SK-N-SH (cell line): ENCODE results near the gene CLMP. TPM values are rescaled to one million over a fixed set of nuclear protein-coding genes. Genes with fewer than 3 reads are reported as not detected.

ENCODE experiments used
- CTCF ChIA-PET: fragments of 300-600, 350-600 bp; formaldehyde crosslinking; extraction: SDS; loops from one replicate; lab custom pipeline; 2021; lab: Yijun Ruan, JAX
- POLR2A ChIA-PET: fragments of 350-600 bp; sonication (Branson Sonifier 250); formaldehyde crosslinking; extraction: SDS; loops from one replicate; lab custom pipeline; 2020; ENCODE audit warnings: antibody characterized with exemption, inconsistent platforms; lab: Yijun Ruan, JAX
- DNase-seq: peaks from one replicate; pipeline ENCODE4 v3.0.0; 2012
- H2AFZ ChIP-seq: fragments of 200-600 bp; sonication (generic); 2 replicates; pipeline ENCODE4 v1.8.1; 2016; ENCODE audit warnings: antibody characterized with exemption, mild to moderate bottlenecking, low read depth
- H3F3A ChIP-seq: fragments of 200-600 bp; sonication (generic); replicated peaks from 2 replicates; pipeline ENCODE3; 2016; ENCODE audit warnings: antibody characterized with exemption, mild to moderate bottlenecking; ENCODE audit not compliant: insufficient read depth
- H3K27ac ChIP-seq, 2 experiments: fragments of 200-500 bp in 1 of 2; fragments of 200-600 bp in 1 of 2; sonication (Bioruptor generic) in 1 of 2; sonication (generic), shearing (Covaris generic) in 1 of 2; 2 replicates each; pipeline versions ENCODE4 v1.5.1 to v1.6.1; 2014 to 2016; ENCODE audit warnings: low read depth in 2 of 2, inconsistent platforms in 1 of 2, low read length in 1 of 2, mild to moderate bottlenecking in 1 of 2, mixed read lengths in 1 of 2
- H3K27me3 ChIP-seq: fragments of 200-600 bp; sonication (generic), shearing (Covaris generic); 2 replicates; pipeline ENCODE4 v1.6.1; 2016; ENCODE audit warnings: mixed run types; ENCODE audit not compliant: insufficient read depth
- H3K36me3 ChIP-seq, 2 experiments: fragments of 200-500 bp in 1 of 2; fragments of 200-600 bp in 1 of 2; sonication (Bioruptor generic) in 1 of 2; sonication (generic) in 1 of 2; replicated peaks in 1 of 2; 2 replicates each; pipeline versions ENCODE3 to v1.5.1; 2014 to 2016; ENCODE audit warnings: low read length in 1 of 2, mild to moderate bottlenecking in 1 of 2; ENCODE audit not compliant: insufficient read depth in 2 of 2, control insufficient read depth in 1 of 2
- H3K4me1 ChIP-seq, 2 experiments: fragments of 200-500 bp in 1 of 2; fragments of 200-600 bp in 1 of 2; sonication (Bioruptor generic) in 1 of 2; sonication (generic), shearing (Covaris generic) in 1 of 2; 2 replicates each; pipeline versions ENCODE4 v1.5.1 to v1.6.1; 2014 to 2016; ENCODE audit warnings: low read depth in 1 of 2, low read length in 1 of 2, mixed run types in 1 of 2; ENCODE audit not compliant: insufficient read depth in 2 of 2, control insufficient read depth in 1 of 2
- H3K4me2 ChIP-seq: fragments of 200-600 bp; sonication (generic), shearing (Covaris generic); 2 replicates; pipeline ENCODE4 v1.6.1; 2017; ENCODE audit warnings: mixed run types
- H3K4me3 ChIP-seq, 2 experiments: fragments of 200-500 bp in 1 of 2; fragments of 200-600 bp in 1 of 2; sonication (Bioruptor generic) in 1 of 2; sonication (generic), shearing (Covaris generic) in 1 of 2; 2 replicates each; pipeline versions ENCODE4 v1.5.1 to v1.8.1; 2014 to 2016; ENCODE audit warnings: low read depth in 2 of 2, inconsistent platforms in 1 of 2, low read length in 1 of 2, mild to moderate bottlenecking in 1 of 2, mixed read lengths in 1 of 2, moderate library complexity in 1 of 2
- H3K79me2 ChIP-seq: fragments of 200-600 bp; sonication (generic); 2 replicates; pipeline ENCODE4 v1.8.1; 2017; ENCODE audit warnings: mild to moderate bottlenecking; ENCODE audit not compliant: insufficient read depth
- H3K9ac ChIP-seq: fragments of 200-600 bp; sonication (generic); 2 replicates; pipeline ENCODE4 v1.6.1; 2017; ENCODE audit warnings: mixed run types
- H3K9me2 ChIP-seq: fragments of 200-600 bp; sonication (generic); 2 replicates; pipeline ENCODE4 v1.6.1; 2017; ENCODE audit warnings: mixed run types
- H3K9me3 ChIP-seq: fragments of 200-600 bp; sonication (generic); 2 replicates; pipeline ENCODE4 v1.6.1; 2017; ENCODE audit warnings: mixed run types, mild to moderate bottlenecking, moderate library complexity
- H4K20me1 ChIP-seq: fragments of 200-600 bp; sonication (generic); 2 replicates; pipeline ENCODE4 v1.6.1; 2017; ENCODE audit warnings: mild to moderate bottlenecking, mixed run types; ENCODE audit not compliant: insufficient read depth
- ELF1 ChIP-seq: IDR thresholded peaks from 2 replicates; pipeline ENCODE4 v1.4.0; 2012
- FOSL2 ChIP-seq: IDR thresholded peaks from 2 replicates; pipeline ENCODE4 v1.4.0; 2012; ENCODE audit warnings: low read depth, mild to moderate bottlenecking, moderate library complexity, borderline replicate concordance
- GATA2 ChIP-seq: sonication (generic); formaldehyde crosslinking; IDR thresholded peaks from 2 replicates; pipeline ENCODE4 v1.5.0; 2020; ENCODE audit warnings: mild to moderate bottlenecking, missing genetic modification reagents
- MAX ChIP-seq: IDR thresholded peaks from 2 replicates; pipeline ENCODE4 v1.4.0; 2012; ENCODE audit warnings: low read depth
- MEF2A ChIP-seq: IDR thresholded peaks from 2 replicates; pipeline ENCODE4 v1.4.0; 2012; ENCODE audit warnings: low read depth, borderline replicate concordance
- NFIC ChIP-seq: IDR thresholded peaks from 2 replicates; pipeline ENCODE4 v1.4.0; 2012; ENCODE audit warnings: borderline replicate concordance
- POLR2AphosphoS5 ChIP-seq: IDR thresholded peaks from 2 replicates; pipeline ENCODE4 v1.6.1; 2012; ENCODE audit warnings: low read depth, low read length
- REST ChIP-seq: IDR thresholded peaks from 2 replicates; pipeline ENCODE4 v1.6.1; 2012; ENCODE audit warnings: mild to moderate bottlenecking, low read depth, low read length, moderate library complexity
- RFX5 ChIP-seq: IDR thresholded peaks from 2 replicates; pipeline ENCODE4 v1.6.1; 2012; ENCODE audit warnings: mild to moderate bottlenecking, improper control_type of control experiment, low read length
- SMC3 ChIP-seq: IDR thresholded peaks from 2 replicates; pipeline ENCODE4 v1.6.1; 2012; ENCODE audit warnings: low read depth, low read length, improper control_type of control experiment
- TCF12 ChIP-seq: IDR thresholded peaks from 2 replicates; pipeline ENCODE4 v1.4.0; 2012
- USF1 ChIP-seq: IDR thresholded peaks from 2 replicates; pipeline ENCODE4 v1.4.0; 2012; ENCODE audit warnings: low read depth, borderline replicate concordance
- WGBS: methylation state at CpG from one replicate; pipeline ENCODE4 v1.1.6; 2017; ENCODE audit warnings: low lambda C conversion rate; 5-methylcytosine and 5-hydroxymethylcytosine counted together
- polyA plus RNA-seq, 3 experiments: library from polyadenylated mRNA; depleted of rRNA; stranded (reverse); fragments of >200 nt; gene quantifications; 2 replicates each; pipeline ENCODE4 v1.2.3, GENCODE V29; 2012
- TF ChIP-seq, protein P1 (sequence below): fragments of 150-350 bp; IDR thresholded peaks from 2 replicates; pipeline ENCODE4 v1.6.1; 2017; ENCODE audit warnings: antibody characterized with exemption, low read length, low read depth, borderline replicate concordance
- TF ChIP-seq, protein P2 (sequence below): IDR thresholded peaks from 2 replicates; pipeline ENCODE4; 2012

Gene CLMP
- polyA plus RNA-seq, 1 of the 3 experiments (the other 2 are of a cell fraction): 61.9 TPM

- Histone ChIP-seq H3K79me2 (peaks cover 92% of the 10 kb centered on the region), H3K36me3 (peaks cover 3 to 10% of the 10 kb centered on the region in 2 experiments), H4K20me1 (no peaks in the 10 kb centered on the region), H3K4me2 (no peak overlapping the region), H3F3A (peaks cover 25% of the 10 kb centered on the region), H3K27me3 (no peaks in the 10 kb centered on the region), H3K9ac (no peak overlapping the region)
- 68% methylated on average over 6 of the region's 6 CpGs for WGBS
- DNase-seq: no peak
- peak; percentile 26; the same call in 1 of the 2 replicates for TF ChIP-seq TCF12
- TF ChIP-seq NFIC: no peak
- peak; percentile 55; the same call in 1 of the 2 replicates for TF ChIP-seq USF1
- TF ChIP-seq, protein P1, sequence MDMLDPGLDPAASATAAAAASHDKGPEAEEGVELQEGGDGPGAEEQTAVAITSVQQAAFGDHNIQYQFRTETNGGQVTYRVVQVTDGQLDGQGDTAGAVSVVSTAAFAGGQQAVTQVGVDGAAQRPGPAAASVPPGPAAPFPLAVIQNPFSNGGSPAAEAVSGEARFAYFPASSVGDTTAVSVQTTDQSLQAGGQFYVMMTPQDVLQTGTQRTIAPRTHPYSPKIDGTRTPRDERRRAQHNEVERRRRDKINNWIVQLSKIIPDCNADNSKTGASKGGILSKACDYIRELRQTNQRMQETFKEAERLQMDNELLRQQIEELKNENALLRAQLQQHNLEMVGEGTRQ: no peak
- TF ChIP-seq, protein P2, sequence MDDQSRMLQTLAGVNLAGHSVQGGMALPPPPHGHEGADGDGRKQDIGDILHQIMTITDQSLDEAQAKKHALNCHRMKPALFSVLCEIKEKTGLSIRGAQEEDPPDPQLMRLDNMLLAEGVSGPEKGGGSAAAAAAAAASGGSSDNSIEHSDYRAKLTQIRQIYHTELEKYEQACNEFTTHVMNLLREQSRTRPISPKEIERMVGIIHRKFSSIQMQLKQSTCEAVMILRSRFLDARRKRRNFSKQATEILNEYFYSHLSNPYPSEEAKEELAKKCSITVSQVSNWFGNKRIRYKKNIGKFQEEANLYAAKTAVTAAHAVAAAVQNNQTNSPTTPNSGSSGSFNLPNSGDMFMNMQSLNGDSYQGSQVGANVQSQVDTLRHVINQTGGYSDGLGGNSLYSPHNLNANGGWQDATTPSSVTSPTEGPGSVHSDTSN: peak; percentile 62
- 0 out of 2 replicates have a peak, but pooled peaks have one; percentile 20 for TF ChIP-seq FOSL2
- TF ChIP-seq MAX: no peak
- TF ChIP-seq, all 33 proteins: peak for 4
- CTCF ChIA-PET: interaction anchor here (0.5 to 2.7 kb wide), 4 partner anchors 15 to 78 kb away, joined by 3 to 16 read pairs (median 4); no protein-coding TSS in a partner anchor
- Histone ChIP-seq H3K27ac (no peak overlapping the region), H3K9me3 (no peaks in the 10 kb centered on the region), H3K9me2 (no peaks in the 10 kb centered on the region), H2AFZ (no peak overlapping the region), H3K4me1 (peaks cover 16 to 71% of the 10 kb centered on the region in 2 experiments), H3K4me3 (no peak overlapping the region)
- POLR2A ChIA-PET: no interaction called here
These were observed 11.5 kb downstream of the CLMP start for GRCh38 chr11:123183391-123184099.

DNA sequence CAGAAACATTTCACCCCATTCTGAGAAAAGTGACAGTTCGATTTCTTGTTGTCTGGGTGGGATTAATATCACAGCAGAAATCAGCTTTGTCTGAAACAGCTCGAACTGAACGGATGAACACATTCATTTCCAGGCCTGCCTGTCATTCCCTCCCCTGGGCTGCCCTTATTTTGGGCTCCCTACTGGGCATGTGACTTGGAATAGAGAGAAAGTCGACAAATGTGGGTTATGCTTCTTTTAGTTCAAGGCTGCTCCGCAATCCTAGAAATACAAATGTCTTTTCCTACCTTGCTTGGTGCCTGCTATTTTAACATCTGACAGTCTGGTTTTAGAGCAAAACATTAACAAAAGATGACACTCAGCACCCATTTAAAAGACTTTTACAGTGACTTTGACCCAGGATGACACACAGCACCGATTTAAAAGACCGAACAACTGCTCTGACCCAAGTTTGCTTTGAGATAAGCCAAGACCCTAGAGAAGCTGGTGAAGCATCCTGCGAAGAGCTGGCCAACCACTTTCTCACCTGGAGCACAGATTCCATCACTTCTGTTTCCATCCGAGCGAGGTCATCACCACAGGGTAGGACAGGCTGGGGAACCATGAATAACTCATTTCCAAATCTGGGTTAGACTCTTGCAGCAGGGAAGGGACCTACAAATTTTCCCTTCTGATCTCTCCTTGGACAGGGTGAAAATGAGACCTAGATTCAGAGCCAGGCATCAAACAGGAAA lies 13.1 kb downstream of the CLMP start:
- H3F3A ChIP-seq: peaks cover 13% of the 10 kb centered on the region
- ChIA-PET CTCF (interaction anchor here (1.1 to 2.7 kb wide), 4 partner anchors 11 to 71 kb away, joined by 3 to 16 read pairs (median 8); no protein-coding TSS in a partner anchor), POLR2A (interaction anchor here (1.1 kb wide), 1 partner anchor 44 kb away, joined by 3 read pairs; no protein-coding TSS in a partner anchor)
- peaks cover 5 to 60% of the 10 kb centered on the region in 2 experiments for H3K4me1 ChIP-seq
- H3K27me3 ChIP-seq: no peaks in the 10 kb centered on the region
- H3K4me3 ChIP-seq: no peak overlapping the region; a peak in 1 of 4 replicates
- no peak overlapping the region for H2AFZ ChIP-seq
- H3K9ac ChIP-seq: no peak overlapping the region
- 86% methylated on average over 10 of the region's 10 CpGs for WGBS
- H3K79me2 ChIP-seq: peaks cover 100% of the 10 kb centered on the region
- peak overlapping the region in 1 of 2 experiments; percentile 3; a peak in 1 of 4 replicates for H3K27ac ChIP-seq
- peaks cover 3 to 10% of the 10 kb centered on the region in 2 experiments for H3K36me3 ChIP-seq
- H4K20me1 ChIP-seq: no peaks in the 10 kb centered on the region
- no peaks in the 10 kb centered on the region for H3K9me2 ChIP-seq
- DNase-seq: no peak
- H3K4me2 ChIP-seq: peak overlapping the region; percentile 9; the same call in 1 of the 2 replicates
- H3K9me3 ChIP-seq: no peaks in the 10 kb centered on the region
- TF ChIP-seq, protein P1: no peak
- TF ChIP-seq RFX5: no peak
- TF ChIP-seq SMC3: no peak
- TF ChIP-seq ELF1: no peak
- TF ChIP-seq MEF2A: no peak
- no peak for TF ChIP-seq POLR2AphosphoS5
- TF ChIP-seq GATA2: no peak
- no peak for TF ChIP-seq TCF12
- TF ChIP-seq, protein P2: no peak
- no peak for TF ChIP-seq REST
- no peak for TF ChIP-seq NFIC
